ENCODE measurements around the gene CCDC68.

The CCDC68 gene

DNA sequence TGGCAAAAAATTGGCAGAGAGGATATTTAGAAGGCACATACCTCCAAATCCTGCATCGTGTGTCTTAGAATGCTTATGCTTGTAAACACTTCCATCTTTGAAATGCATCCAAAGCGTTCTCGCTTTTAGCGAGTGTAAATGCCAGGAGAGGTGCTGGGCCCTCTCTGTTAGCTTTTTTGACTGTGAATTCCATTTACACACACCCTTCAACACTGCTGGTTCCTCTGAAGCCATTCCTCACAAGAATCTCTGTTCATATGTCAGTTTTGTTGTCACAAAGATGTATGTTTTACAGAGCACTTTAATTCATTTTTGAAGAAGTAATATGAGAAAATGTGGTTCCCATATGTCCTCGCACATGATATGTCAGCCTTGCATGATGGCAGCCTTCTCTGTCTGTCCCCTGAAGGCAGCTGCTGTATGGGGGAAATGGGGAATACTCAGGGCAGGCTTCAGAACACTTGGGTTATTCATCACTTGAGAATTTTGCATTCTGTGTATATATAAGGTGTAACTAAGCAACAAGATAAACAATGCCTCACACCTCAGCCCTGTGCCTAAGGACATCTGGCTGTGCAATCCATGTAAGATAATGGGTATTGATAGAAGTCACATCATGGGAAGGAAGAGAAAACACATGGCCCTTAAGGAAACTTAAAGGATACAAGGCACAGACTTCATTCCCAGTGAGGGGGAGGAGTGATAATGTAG is 78.7 kb downstream of the CCDC68 start:
- H3K4me3 ChIP-seq (ENCODE audit: low read depth, low read length) = no peak overlapping the region
- TF ChIP-seq, protein P1, sequence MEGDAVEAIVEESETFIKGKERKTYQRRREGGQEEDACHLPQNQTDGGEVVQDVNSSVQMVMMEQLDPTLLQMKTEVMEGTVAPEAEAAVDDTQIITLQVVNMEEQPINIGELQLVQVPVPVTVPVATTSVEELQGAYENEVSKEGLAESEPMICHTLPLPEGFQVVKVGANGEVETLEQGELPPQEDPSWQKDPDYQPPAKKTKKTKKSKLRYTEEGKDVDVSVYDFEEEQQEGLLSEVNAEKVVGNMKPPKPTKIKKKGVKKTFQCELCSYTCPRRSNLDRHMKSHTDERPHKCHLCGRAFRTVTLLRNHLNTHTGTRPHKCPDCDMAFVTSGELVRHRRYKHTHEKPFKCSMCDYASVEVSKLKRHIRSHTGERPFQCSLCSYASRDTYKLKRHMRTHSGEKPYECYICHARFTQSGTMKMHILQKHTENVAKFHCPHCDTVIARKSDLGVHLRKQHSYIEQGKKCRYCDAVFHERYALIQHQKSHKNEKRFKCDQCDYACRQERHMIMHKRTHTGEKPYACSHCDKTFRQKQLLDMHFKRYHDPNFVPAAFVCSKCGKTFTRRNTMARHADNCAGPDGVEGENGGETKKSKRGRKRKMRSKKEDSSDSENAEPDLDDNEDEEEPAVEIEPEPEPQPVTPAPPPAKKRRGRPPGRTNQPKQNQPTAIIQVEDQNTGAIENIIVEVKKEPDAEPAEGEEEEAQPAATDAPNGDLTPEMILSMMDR (conservative IDR thresholded peaks at IDR 0.05; ENCODE audit: low read depth, low read length) = no peak
- DNase-seq (ENCODE audit: low read depth) = peak; percentile 61

DNA sequence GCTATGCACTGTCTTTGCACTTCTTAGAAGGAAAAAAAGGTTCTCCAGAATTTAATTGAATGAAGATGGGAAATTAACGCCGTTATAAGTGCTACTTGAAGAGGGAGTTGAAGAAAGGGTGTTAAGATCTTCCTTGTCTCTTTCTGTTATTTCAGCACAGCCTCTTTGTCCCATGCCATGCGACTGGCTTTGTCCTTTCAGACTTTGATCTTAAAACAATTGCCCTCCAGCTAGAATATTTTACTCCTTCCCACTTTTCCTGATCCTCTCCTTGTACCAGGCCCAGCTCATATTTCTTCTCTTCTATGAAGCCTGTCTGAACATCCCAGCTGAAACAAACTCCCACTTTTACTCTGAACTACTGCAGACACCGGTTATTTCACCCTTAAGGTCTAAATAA is 79.6 kb downstream of the CCDC68 start:
- no peak for DNase-seq (ENCODE audit: low read depth)
- no peak overlapping the region for H3K4me3 ChIP-seq (ENCODE audit: low read depth, low read length)
- TF ChIP-seq, protein P1 (conservative IDR thresholded peaks at IDR 0.05; ENCODE audit: low read depth, low read length) = no peak

GRCh38 chr18:54878659-54879358 is 80.5 kb downstream of the CCDC68 start:
- H3K4me3 ChIP-seq (ENCODE audit: low read depth, low read length) = no peak overlapping the region
- TF ChIP-seq, protein P1 (conservative IDR thresholded peaks at IDR 0.05; ENCODE audit: low read depth, low read length) = no peak
- DNase-seq (ENCODE audit: low read depth) = peak; percentile 38

DNA sequence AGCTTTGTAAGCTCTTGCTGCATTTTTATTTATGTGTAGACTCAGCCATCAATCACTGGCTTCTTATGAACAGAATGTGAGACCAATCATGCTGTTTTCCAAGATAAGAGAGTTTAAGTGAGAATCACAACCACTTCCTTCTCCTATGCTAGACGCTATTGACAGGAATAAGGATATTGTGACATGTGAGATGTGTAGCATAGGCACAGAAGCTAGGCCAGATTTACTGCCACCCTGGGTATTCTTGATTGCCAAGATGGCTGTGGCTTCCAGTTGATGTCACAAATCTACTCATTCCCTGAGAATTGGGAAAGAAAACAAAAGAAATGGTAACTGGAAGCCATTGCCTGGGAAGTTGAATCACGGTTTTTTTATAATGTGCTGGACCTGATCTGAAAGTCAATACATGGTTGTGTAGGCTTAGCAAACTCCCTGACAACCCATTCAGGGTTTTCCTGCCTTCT is 81.1 kb downstream of the CCDC68 start:
- H3K4me3 ChIP-seq (ENCODE audit: low read depth, low read length) = no peak overlapping the region
- no peak for DNase-seq (ENCODE audit: low read depth)
- TF ChIP-seq, protein P1 (conservative IDR thresholded peaks at IDR 0.05; ENCODE audit: low read depth, low read length) = no peak

GRCh38 chr18:54877076-54877475 is 82.2 kb downstream of the CCDC68 start:
- no peak overlapping the region for H3K4me3 ChIP-seq (ENCODE audit: low read depth, low read length)
- TF ChIP-seq, protein P1 (conservative IDR thresholded peaks at IDR 0.05; ENCODE audit: low read depth, low read length) = no peak
- DNase-seq (ENCODE audit: low read depth) = peak; percentile 52

- H3K4me3 ChIP-seq (ENCODE audit: low read depth, low read length) = no peak overlapping the region
- DNase-seq (ENCODE audit: low read depth) = no peak
- TF ChIP-seq, protein P1 (conservative IDR thresholded peaks at IDR 0.05; ENCODE audit: low read depth, low read length) = no peak
These were observed 84.2 kb downstream of the CCDC68 start for GRCh38 chr18:54875063-54875462.

Measured in choroid plexus epithelial cell (primary cell).